Astrocyte (in vitro differentiated cells and primary cell): ENCODE measurements around the gene MAG. TPM values are rescaled to one million over a fixed set of nuclear protein-coding genes. Genes with fewer than 3 reads are reported as not detected.

ENCODE experiments used
- DNase-seq: peaks from one replicate; pipeline ENCODE4 v3.0.0-alpha.2; 2010; ENCODE audit warnings: low read depth
- FAIRE-seq: peaks from 2 replicates; lab custom pipeline; 2011; peaks lifted over from hg19 to GRCh38; lab: Jason Lieb, UNC
- H2AFZ ChIP-seq: 2 replicates; pipeline ENCODE4 v1.6.0; 2012; ENCODE audit warnings: low read depth, low read length, inconsistent platforms
- H3K27ac ChIP-seq: 2 replicates; pipeline ENCODE4 v1.5.1; 2011; ENCODE audit warnings: low read depth, low read length, inconsistent platforms
- H3K27me3 ChIP-seq: 2 replicates; pipeline ENCODE4 v1.6.0; 2011; ENCODE audit warnings: low read length, inconsistent platforms; ENCODE audit not compliant: insufficient read depth
- H3K36me3 ChIP-seq: 2 replicates; pipeline ENCODE4 v1.5.1; 2011; ENCODE audit warnings: low read length, inconsistent platforms; ENCODE audit not compliant: insufficient read depth
- H3K4me1 ChIP-seq: 2 replicates; pipeline ENCODE4 v1.5.1; 2011; ENCODE audit warnings: low read length, inconsistent platforms; ENCODE audit not compliant: insufficient read depth
- H3K4me2 ChIP-seq: 2 replicates; pipeline ENCODE4 v1.6.0; 2012; ENCODE audit warnings: low read length, inconsistent platforms
- H3K4me3 ChIP-seq: 2 replicates; pipeline ENCODE4 v1.5.1; 2011; ENCODE audit warnings: low read depth, mild to moderate bottlenecking, low read length, inconsistent platforms; ENCODE audit not compliant: insufficient read depth
- H3K79me2 ChIP-seq: 2 replicates; pipeline ENCODE4 v1.6.0; 2012; ENCODE audit warnings: mild to moderate bottlenecking, low read length, inconsistent platforms; ENCODE audit not compliant: insufficient read depth
- H3K9ac ChIP-seq: 2 replicates; pipeline ENCODE4 v1.6.0; 2012; ENCODE audit warnings: mild to moderate bottlenecking, low read length, inconsistent platforms
- H3K9me3 ChIP-seq: 2 replicates; pipeline ENCODE4 v1.5.1; 2012; ENCODE audit warnings: low read depth, mild to moderate bottlenecking, low read length, inconsistent platforms; ENCODE audit not compliant: insufficient read depth
- H4K20me1 ChIP-seq: 2 replicates; pipeline ENCODE4 v1.6.0; 2012; ENCODE audit warnings: low read length, inconsistent platforms; ENCODE audit not compliant: insufficient read depth
- H3K27ac Mint-ChIP-seq: one replicate; pipeline ENCODE4 v1.8.0; 2021; ENCODE audit warnings: mild to moderate bottlenecking, mixed read lengths; ENCODE audit not compliant: unreplicated experiment
- H3K27me3 Mint-ChIP-seq: one replicate; pipeline ENCODE4 v1.8.0; 2021; ENCODE audit warnings: low read depth, mixed read lengths; ENCODE audit not compliant: unreplicated experiment
- H3K36me3 Mint-ChIP-seq: one replicate; pipeline ENCODE4 v1.8.0; 2021; ENCODE audit warnings: low read depth, mixed read lengths; ENCODE audit not compliant: unreplicated experiment
- H3K4me1 Mint-ChIP-seq: one replicate; pipeline ENCODE4 v1.8.0; 2021; ENCODE audit warnings: low read depth, mixed read lengths; ENCODE audit not compliant: unreplicated experiment
- H3K4me3 Mint-ChIP-seq: one replicate; pipeline ENCODE4 v1.8.0; 2021; ENCODE audit warnings: mild to moderate bottlenecking, moderate library complexity, mixed read lengths; ENCODE audit not compliant: unreplicated experiment
- H3K9me3 Mint-ChIP-seq: one replicate; pipeline ENCODE4 v1.8.0; 2021; ENCODE audit warnings: mild to moderate bottlenecking, mixed read lengths; ENCODE audit not compliant: unreplicated experiment
- EZH2 ChIP-seq: IDR thresholded peaks from 2 replicates; pipeline ENCODE4 v1.6.1; 2012; ENCODE audit warnings: mild to moderate bottlenecking, low read length, inconsistent platforms; ENCODE audit not compliant: insufficient read depth
- total RNA-seq: library from RNA; stranded (reverse); gene quantifications from 2 replicates; pipeline ENCODE4 v1.2.1, GENCODE V29; 2021
- TF ChIP-seq, protein P1 (sequence below): IDR thresholded peaks from 2 replicates; pipeline ENCODE4 v1.5.1; 2011; ENCODE audit warnings: low read depth, mild to moderate bottlenecking, inconsistent platforms, low read length, moderate library complexity; ENCODE audit not compliant: insufficient read depth

The MAG gene
- total RNA-seq, 1 donor from 2014 or later, result not detected

DNA sequence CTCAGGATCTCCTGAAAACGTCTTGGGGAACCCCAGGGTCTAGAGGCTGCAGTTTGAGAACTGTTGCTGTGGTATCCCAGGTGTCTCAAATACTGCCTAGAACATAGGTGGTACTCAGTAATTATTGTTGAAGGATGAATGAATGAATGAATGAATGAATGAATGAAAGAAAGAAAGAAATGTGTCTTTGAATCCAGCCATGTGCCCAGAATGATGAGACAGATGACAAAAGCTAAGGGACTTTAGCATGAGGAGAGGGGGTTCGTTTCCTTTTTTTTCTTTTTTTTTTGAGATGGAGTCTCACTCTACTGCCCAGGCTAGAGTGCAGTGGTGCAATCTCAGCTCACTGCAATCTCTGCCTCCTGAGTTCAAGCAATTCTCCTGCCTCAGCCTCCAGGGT is 35.4 kb upstream of the MAG start:
- H3K4me2 ChIP-seq, result no peak overlapping the region
- H3K4me3 ChIP-seq, result no peak overlapping the region
- peaks cover 2% of the 10 kb centered on the region for H3K36me3 Mint-ChIP-seq
- no peaks in the 10 kb centered on the region for H3K27me3 Mint-ChIP-seq
- H3K27ac ChIP-seq, result no peak overlapping the region
- no peaks in the 10 kb centered on the region for H3K79me2 ChIP-seq
- H3K4me1 ChIP-seq, result no peaks in the 10 kb centered on the region
- H3K27me3 ChIP-seq, result peaks cover 2% of the 10 kb centered on the region
- TF ChIP-seq EZH2, result no peak
- TF ChIP-seq, protein P1, sequence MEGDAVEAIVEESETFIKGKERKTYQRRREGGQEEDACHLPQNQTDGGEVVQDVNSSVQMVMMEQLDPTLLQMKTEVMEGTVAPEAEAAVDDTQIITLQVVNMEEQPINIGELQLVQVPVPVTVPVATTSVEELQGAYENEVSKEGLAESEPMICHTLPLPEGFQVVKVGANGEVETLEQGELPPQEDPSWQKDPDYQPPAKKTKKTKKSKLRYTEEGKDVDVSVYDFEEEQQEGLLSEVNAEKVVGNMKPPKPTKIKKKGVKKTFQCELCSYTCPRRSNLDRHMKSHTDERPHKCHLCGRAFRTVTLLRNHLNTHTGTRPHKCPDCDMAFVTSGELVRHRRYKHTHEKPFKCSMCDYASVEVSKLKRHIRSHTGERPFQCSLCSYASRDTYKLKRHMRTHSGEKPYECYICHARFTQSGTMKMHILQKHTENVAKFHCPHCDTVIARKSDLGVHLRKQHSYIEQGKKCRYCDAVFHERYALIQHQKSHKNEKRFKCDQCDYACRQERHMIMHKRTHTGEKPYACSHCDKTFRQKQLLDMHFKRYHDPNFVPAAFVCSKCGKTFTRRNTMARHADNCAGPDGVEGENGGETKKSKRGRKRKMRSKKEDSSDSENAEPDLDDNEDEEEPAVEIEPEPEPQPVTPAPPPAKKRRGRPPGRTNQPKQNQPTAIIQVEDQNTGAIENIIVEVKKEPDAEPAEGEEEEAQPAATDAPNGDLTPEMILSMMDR, result no peak
- FAIRE-seq, result no peak
- H3K4me3 Mint-ChIP-seq, result no peak overlapping the region
- H3K9ac ChIP-seq, result no peak overlapping the region
- no peaks in the 10 kb centered on the region for H3K36me3 ChIP-seq
- H4K20me1 ChIP-seq, result no peaks in the 10 kb centered on the region
- H3K9me3 Mint-ChIP-seq, result no peaks in the 10 kb centered on the region
- no peak overlapping the region for H3K27ac Mint-ChIP-seq
- H3K9me3 ChIP-seq, result no peaks in the 10 kb centered on the region
- DNase-seq, result no peak
- no peaks in the 10 kb centered on the region for H3K4me1 Mint-ChIP-seq
- no peak overlapping the region for H2AFZ ChIP-seq

DNA sequence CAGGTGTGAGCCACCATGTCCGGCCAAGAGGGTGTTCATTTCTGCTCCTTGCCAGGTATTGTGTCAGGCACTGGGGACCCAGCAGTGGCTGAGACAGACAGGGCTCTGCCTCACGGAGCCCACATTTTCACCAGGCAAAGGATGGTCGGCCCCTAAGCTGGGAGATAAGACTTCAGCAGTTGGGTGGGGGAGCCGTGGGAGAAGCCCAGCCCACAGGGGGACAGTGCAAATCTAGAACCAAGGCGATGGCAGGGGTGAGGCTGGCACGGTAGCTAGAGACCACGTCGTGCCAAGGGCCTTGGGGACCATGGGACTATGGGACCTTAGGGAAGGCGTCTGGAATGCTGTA is 34.9 kb upstream of the MAG start:
- Histone ChIP-seq H4K20me1 (no peaks in the 10 kb centered on the region), H3K27ac (no peak overlapping the region), H3K79me2 (no peaks in the 10 kb centered on the region), H3K4me1 (no peaks in the 10 kb centered on the region), H3K27me3 (peaks cover 2% of the 10 kb centered on the region), H3K9ac (no peak overlapping the region), H3K36me3 (no peaks in the 10 kb centered on the region), H3K4me2 (no peak overlapping the region), H3K4me3 (no peak overlapping the region), H3K9me3 (no peaks in the 10 kb centered on the region), H2AFZ (no peak overlapping the region)
- Mint-ChIP-seq H3K36me3 (peaks cover under 1% of the 10 kb centered on the region), H3K4me1 (no peaks in the 10 kb centered on the region), H3K9me3 (no peaks in the 10 kb centered on the region), H3K4me3 (no peak overlapping the region), H3K27ac (no peak overlapping the region), H3K27me3 (no peaks in the 10 kb centered on the region)
- DNase-seq, result no peak
- no peak for FAIRE-seq
- TF ChIP-seq, protein P1, result no peak
- no peak for TF ChIP-seq EZH2

DNA sequence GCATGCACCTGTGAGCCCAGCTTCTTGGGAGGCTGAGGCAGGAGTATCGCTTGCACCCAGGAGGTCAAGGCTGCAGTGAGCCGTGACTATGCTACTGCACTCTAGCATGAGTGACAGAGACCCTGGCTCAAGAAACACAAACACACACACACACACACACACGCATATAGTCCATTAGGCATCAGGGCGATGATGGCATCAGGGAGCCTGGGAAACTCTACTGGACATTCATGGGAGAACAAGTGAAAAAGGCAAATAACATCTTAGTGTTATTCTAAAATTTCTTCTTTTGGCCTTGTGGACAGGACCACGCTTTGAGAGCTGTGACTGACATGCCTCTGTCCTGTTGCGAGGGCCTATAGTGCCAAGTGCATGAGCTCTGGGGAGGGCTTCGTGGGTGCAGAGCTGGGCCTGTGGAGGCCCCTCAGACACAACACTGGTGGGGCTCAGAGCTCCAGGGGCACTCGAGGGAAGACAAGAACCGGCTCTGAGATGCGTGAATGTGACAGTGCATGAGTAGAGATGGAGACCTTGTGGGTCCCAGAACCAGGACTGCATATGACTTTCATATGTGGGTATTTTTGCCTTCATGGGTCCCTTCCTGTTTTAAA is 31.2 kb upstream of the MAG start:
- Histone ChIP-seq H3K9ac (no peak overlapping the region), H3K4me1 (no peaks in the 10 kb centered on the region), H3K36me3 (no peaks in the 10 kb centered on the region), H3K4me2 (no peak overlapping the region), H3K79me2 (no peaks in the 10 kb centered on the region), H2AFZ (no peak overlapping the region), H3K27ac (no peak overlapping the region), H3K27me3 (peaks cover 2% of the 10 kb centered on the region), H3K4me3 (no peak overlapping the region), H3K9me3 (no peaks in the 10 kb centered on the region), H4K20me1 (no peaks in the 10 kb centered on the region)
- TF ChIP-seq EZH2, result no peak
- TF ChIP-seq, protein P1, result no peak
- Mint-ChIP-seq H3K36me3 (no peaks in the 10 kb centered on the region), H3K9me3 (no peaks in the 10 kb centered on the region), H3K4me1 (peaks cover 5% of the 10 kb centered on the region), H3K27me3 (no peaks in the 10 kb centered on the region), H3K4me3 (no peak overlapping the region), H3K27ac (no peak overlapping the region)
- no peak for DNase-seq
- FAIRE-seq, result no peak
